ELF-1 (cell line): ENCODE measurements around the gene HNF1B.
A peak's percentile ranks its signal among the peaks of the same experiment; 100 is the strongest.

Experiments
- DNase-seq: peaks from one replicate; pipeline ENCODE4 v3.0.0-alpha.2; 2016; ENCODE audit warnings: low read depth, low spot score

The HNF1B gene

DNA sequence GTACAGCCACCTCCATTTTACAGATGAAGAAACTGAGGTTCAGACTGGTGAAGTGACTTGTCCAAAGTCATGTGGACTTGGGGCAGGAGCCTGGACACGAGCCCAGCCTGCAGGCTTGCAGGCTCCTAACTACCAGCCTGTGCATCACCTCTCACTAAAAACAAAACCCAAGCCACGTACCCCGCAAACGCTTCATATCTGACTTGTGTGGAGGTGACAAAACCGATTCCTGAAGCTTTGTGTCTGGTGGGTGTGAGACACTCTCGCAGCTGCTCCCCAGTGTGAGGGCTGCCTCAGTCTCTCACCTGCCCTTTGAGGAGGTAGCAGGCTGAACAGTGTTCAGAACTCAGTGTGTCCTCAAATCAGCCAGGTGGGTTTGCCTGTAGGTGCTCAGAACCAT, 8.4 kb downstream of the HNF1B start:
- no peak for DNase-seq

DNA sequence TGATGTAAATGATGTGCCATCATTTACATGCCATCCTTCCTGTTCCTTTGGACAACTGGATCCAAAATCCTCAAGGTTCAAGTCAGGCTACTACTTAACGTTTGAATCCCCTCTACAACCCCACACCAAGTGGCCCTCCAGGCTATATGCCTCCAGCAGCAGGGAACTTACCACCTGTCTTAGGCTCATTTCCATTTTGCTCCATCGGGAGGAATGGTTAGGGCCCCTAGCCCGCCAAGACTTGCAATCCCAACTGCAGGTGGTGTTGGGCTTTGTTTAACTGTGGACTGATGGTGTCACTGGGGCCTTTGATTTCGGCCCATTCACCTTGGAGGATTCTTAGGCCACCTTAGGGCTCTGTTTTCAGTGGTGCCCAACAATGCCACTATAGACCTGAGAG, 9.7 kb downstream of the HNF1B start:
- DNase-seq: peak; percentile 30

DNA sequence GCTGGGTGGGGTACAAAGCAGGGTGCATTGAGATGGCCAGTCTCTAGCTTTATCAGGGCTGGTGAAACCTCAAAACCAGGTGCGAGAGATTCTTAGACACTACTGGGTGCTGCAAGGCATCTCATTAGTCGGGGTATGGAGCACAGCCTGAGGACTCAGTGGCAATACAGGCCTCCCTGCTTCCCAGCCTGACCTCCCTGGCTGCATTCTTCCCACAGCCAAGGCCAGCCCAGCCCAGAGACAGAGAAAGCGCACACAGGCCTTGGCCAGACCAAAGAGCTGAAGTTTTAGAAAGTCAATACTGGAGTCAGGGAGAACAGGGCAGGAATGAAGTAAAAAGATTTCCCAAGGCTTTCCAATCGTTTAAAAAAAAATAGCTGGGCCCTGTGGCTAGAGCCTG, 12.5 kb downstream of the HNF1B start:
- peak; percentile 23 for DNase-seq

DNA sequence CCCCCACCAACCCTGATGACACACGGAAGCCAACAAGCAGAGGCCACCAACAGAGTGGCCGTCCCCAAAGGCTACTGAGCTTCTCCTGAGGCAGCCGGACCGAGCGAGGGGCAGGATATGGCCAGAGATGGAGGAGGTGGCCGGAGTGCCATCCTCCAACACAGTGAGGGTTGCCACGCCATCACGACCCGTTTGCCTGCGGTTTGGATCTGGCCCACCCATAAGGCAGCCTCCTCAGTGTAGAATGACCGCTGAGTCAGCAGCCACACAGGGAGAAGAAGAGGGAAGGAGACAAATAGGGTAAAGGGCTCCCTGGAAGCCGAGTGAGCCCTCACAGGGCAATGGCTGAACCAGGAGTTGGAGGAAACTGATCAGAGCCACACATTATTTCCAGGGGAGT, 13.8 kb downstream of the HNF1B start:
- no peak for DNase-seq

DNA sequence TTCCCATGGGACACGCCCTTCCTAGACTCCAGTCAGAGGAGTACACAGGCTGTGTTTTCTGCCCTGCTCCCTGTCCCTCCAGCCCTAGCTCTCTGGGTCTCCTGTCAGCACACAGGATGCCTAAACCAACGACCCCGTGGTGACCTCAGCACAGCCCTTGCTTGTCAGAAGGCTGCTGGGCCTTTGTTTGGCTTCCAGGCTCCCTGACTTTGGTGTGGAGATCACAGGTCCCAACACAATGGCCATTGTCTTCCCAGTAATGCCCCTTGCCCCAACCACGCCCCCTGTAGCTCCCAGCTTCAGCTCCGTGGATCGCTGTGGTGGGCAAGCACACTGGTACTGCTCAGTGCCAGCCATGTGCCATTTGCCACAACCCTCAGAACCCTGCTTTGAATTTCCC, 15.0 kb downstream of the HNF1B start:
- peak; percentile 62 for DNase-seq

DNA sequence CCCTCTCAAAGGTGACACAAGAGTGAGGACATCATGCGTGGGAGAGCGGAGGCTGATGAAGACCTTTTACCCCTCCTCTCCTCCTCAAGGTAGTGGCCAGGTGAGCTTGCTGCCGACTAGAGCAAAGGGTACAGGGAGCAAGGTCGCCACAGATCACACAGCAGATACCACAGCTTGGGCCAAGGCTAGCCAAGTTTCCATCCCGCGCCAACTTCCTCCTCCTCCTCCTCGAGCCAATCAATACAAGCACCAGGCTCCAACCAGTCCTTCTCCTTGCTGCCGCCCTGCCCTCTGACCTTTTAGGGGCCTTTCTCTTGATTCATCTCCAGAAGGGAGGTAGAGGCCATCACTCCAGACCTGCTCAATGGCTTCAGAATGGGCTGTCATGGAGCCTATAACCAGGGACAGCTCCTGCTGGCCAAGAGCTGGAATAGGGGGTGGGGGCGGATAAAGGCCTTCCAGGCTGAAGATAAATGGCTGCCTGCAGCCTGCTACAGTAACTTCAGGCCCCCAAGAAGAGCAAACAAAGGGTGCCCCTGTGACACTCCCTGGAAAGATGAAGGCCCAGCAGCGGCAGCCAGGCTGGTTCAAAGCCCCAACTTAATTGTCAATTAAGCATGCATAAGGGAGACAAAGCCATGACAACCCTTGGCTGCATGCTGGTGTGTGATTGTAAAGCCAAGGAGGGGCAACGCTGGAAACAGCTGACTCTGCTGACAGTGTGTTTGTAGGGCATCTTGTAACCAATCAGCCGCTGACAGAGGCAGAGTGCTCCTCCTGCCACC, 17.8 kb downstream of the HNF1B start:
- DNase-seq: peak; percentile 69

DNA sequence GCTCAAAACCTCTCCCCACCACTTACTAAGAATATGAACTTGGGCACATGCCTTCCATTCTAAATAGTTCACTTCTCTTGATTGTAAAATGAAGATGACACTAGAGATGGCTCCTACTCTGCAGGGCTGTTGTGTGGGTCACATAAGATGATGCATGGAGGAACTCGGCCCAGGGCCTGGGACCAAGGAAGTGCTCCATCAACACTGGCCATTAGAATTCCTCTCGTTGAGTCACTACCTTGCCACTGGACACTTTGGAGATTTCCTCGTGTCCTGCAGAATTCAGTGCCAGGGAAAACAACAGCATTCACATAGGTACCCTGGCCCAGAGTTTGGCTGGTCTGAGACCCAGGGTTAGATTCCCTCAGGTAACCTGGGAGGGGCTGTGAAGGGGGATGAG, 18.6 kb downstream of the HNF1B start:
- DNase-seq: no peak

DNA sequence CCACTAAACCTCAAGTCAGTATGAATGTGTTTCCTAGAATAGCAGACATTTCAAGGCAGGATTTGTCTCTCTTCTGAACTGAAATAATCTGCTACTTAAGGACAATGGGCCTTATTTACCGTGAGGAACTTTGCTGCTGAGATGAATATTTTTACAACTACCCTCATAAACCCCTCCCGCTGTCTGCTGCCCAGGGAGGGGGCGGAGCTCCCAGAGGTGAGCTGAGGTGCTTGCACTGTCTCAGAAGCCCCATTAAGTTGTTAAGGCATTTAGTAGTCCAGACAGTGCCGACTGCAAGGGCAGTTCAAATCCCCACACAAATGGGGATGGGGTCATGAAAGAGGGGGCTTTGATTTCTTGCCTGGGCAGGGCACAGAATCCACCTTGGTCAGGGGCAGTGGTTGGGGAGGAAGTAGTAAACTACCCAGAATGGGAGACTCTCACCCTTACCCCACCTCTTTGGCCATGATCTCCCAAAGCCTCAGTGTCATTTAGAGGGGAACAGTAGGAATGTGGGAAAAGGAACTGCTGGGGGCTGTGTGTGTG, 19.2 kb downstream of the HNF1B start:
- DNase-seq: no peak

DNA sequence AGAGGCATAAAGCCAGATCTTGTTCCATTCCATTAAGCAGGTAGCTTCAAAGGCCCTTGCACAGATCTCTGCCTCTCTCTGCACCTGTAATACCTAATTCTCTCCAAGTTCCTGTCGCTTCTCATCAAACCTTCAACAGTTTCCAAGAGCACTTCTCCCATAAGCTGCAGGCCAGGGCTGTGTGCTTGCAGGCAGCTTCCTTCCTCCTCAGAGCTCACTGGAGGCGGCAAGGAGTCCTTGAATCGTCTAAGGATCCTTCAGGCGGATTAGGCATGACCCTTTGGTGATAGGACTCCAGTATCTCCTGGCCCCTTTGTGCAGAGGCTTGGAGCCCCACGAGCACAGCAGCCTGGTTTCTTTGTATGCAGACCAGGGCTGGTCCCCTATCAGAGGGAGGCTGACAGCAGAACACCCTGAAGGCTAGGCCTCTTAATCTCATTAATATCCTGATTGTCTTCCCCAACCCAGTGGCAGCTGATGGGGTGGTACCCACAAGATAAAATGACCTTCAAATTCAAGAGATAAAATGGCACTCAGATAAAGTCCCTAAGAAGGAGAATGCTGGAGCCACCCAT, 19.8 kb downstream of the HNF1B start:
- no peak for DNase-seq

DNA sequence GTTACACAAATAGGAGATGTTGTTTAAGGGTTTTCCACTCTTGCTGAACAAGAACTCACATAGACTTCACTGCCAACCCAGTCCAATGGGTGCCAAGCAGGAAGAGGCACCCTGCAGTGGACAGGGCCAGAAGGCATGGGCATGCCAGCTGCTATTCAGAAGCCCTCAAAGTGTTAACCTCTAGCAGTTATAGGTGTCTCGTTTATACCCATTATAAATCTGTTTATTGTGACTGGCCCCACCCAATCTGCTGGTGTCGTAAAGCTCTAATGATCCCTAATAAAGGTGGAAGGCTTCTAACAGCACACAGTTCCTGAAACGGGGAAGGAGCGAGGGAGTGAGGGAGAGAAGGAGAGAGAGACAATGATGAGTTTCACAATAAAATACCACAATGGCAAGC, 23.9 kb downstream of the HNF1B start:
- no peak for DNase-seq

DNA sequence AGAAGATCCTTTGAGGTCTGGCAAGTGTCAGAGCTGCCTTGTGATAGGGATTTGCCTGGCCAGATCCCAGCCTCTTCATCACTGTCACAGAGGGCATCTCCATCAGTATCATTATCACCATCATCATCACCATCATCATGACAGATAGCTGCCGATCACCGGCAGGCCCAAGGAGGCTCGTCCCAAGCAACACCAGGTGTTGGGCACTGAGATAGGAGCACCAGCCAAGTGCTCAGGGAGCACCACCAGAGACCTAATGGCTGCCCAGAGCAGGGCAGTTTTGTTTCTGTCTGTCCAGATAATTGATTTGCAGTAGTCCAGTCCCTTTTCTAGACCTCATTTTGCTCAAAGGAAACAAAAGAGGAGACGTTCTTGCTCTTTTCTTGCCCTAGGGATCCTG, 25.0 kb downstream of the HNF1B start:
- DNase-seq: no peak

DNA sequence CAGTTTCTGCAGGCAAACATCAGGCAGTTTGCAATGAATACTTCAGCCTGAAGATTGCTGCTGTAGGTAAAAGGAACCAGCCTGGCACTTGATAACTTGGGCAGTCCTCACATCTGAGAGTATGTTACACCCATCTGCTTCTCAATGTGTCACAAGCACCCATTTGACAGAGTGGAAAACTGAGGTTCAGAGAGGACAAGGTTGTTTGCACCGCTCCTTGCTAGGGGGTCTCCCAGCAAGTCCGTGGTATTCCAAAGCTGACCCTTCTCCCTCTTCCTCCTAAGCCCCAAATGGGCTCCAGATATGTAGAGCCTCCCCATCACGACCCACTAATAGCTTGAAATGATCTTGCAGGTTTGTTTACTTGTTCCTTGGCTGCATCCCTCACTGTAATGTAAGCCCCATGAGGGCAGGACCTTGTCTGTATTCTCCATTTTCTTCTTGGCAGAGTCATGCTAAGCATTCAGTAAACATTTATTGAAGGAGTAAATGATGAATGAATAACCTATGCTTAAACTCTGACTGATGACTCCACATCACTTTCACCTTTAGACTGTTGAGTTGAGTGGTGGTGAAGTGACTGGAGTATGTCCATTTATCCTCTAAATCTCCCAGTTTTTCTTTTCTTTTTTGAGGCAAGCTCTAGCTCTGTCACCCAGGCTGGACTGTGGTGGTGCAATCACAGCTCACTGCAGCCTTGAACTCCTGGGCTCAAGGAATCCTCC, 26.4 kb downstream of the HNF1B start:
- no peak for DNase-seq

DNA sequence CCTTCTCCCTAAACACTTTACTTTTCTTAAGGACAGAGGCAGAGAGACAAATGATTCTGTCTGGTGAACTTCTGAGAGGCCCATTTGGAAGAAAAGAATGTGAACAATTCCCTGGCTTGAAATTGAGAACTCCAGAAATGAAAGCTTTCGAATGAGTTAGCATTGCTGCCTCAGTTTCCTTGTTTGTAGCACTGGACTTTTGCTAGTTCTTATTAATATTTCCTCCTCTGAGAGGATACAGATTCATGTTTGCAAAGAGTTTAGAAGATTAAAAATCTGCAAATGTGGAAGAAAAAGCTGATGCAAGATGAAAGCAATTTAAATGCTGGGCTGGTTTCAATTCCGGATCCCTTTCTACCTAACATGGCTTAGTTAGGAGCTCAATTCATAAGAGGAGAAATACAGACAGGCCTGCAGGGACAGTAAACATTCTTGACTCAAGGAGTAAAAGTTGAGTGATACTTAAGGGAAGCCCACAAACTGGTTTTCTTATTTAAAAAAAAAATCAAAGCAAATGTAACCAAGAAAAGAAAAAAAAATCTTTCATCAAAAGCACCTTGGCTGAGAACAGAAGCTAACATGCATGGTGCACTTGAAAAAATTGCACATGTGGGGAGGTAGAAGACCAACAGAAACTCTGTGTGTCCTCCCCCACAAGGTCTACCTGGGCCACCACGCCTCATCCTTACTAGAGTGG, 27.1 kb downstream of the HNF1B start:
- no peak for DNase-seq

DNA sequence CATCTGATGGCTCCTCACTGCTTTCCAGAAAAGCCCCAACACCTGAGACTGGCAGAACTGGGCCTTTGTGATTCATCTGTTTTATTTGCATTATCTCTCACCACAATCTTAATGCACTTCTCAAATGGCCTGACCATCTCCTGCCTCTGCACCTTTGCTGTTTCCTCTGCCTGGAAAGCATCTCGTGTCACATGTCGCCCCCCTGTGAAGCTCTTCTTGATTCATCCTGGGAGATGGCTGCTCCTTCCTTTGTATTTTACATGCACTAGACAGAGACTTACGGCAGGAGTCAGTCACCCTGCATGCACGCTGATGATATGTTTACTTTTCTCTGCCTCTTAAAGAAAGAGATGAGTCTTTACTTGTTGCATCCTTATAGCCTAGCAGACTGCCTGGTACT, 30.0 kb downstream of the HNF1B start:
- no peak for DNase-seq

DNA sequence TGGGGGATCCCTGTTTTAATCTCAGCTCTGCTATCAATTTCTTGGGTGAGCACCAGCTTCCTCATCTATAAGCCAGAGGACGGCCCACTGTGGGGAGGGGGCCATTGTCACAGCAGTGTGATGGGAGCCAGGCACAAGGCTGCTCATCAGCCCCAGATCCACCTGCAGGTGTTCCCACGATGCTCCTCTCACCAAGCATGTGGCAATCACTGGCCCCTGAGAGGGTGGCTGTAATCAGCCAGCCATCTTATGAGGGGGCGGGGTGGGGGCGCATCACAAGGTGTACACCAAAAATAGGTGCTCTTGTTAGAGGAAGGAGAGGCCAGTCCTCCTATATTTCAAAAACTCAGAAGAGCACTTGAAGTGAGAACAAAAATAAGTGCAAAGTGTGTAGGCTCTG, 31.2 kb downstream of the HNF1B start:
- DNase-seq: no peak

DNA sequence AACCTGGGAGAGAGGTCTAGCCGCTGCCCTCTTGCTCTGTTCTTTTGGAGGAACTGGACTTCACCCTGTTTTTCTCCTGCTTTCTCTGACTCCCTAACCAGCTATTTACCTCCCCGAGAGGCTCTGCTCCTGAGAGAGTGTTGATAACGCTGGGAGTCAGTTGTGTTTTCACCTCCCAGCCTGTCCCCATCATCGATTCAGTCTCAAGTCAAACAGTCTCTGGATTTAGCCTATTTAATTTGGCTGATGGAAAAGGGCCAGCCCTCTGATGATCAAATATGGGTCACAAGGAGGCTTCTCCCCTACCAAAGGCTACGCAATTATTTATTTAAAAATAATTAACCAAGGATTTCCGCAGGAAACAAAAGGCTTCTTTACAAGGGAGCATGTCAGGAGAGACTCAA, 31.8 kb downstream of the HNF1B start:
- no peak for DNase-seq

DNA sequence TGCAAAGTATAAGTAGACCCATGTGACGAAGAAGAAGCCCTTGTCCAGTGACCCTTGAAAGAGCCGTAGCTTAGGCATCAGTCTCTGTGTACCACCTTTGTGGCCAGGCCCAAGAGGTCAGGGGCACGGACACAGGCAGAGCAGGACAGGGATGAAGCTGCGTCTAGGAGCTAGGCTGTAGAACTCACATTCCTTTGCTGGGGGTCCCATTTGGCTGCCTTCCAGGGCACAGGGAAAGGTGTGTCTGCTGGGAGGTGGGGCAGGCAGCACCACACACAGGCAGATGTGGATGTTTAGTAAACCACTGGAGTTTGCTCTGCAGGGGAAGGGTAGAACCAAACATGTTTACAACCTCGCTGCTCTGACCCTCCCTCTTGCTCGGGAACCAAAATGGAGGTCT, 33.7 kb downstream of the HNF1B start:
- no peak for DNase-seq

DNA sequence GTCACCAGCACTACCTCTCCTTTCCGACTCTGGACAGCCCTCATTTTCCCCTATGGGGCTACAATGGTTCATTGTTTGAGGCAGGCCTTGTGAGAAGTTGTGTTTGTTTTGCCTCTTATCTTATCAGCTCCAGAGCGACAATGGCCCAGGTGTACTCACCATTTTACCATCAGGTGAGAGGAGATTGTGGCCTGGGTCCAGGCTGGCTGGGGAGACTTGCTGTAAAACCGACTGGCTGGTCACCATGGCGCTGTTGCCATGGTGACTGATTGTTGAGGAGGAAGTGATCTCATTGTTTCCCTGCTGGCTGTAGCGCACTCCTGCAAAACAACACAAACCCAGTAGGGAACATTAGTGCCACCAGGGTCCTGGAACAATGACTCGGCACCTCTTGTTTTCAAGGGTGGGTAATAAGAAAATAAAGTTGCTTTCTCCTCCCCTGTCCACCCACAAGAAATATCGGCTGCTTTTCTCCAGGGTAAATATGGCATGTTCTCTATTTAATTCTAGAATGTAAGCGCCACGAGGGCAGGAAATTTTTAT, 34.4 kb downstream of the HNF1B start:
- peak; percentile 93 for DNase-seq

DNA sequence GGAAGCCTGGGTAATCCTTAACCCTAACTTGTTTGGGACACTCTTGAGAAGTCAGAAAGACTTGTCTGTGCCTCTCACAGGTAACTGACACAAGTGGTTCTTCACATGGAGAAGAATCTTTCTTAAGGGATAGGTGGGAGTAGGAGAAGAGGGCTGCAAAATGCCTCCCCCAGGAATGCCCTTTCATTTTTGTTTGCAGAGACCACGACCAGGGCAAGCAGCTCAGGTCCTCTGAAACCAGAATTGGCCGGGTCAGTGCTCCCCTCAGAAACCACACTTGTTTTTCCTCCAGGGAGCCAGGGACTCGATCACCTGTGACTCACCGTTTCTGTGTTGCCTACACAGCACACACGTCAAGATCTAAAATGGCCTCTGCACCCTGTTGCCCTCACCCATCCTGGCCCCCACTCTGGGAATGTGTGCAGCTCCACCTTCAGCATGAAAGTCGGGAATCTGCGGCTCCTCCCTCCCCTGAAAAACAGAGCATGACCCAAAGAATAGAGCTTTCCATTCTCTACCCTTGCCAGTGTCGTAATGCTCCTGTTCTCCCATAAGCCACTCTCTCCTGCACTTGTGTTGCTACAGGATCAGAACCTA, 36.1 kb downstream of the HNF1B start:
- no peak for DNase-seq

DNA sequence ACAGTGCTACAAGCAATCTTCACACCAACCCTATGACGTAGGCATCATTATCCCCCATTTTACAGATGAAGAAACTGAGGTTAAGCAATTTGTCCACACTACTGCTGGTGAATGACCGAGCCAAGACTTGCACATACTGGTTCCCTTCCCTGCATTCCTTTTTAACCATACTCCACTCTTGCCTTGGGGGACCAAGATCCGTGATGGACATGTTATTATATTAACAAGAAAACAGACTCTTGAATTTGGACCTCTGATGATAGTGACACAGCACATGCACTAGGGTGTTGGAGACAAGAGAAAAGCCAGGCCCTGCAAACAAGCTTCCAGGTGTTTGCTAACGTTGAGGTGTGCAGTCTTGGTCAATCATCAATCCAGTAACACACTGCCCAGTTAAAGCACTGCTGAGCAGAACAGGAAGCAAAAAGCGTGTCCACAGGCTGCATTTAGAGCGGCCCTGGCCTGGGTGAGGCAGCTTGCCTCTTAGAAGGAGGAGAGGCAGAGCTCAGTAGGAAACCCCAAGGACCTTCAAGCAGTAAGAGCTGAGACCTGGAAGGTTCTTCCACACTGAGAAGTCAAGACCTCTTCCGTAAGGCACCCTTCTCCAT, 36.7 kb downstream of the HNF1B start:
- DNase-seq: no peak

DNA sequence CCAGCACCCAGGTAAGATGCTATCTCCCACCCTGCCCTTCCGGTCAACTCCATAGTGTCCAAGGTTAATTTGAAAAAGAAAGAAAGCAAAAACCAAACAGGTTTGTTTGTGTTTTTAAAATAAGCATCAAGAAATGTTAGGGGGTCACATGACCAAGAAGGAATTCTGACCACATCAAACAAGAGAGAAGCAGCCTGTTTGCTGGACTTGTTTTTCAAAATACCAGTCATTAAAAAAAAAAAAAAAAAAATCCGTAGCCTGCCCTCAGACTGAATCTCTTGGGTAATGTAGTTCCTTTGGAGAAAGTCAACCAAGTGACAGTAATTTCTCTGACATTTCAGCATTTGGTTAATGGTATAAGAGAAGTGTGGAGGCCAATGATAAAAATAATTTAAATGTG, 38.4 kb downstream of the HNF1B start:
- no peak for DNase-seq
